ENCODE results near the gene ERFL. TPM values are rescaled to one million over a fixed set of nuclear protein-coding genes. Genes with fewer than 3 reads are reported as not detected.

The ERFL gene
- total and polyA plus RNA-seq, 2 of the 4 experiments (the other 2 are of a cell fraction), result not detected

DNA sequence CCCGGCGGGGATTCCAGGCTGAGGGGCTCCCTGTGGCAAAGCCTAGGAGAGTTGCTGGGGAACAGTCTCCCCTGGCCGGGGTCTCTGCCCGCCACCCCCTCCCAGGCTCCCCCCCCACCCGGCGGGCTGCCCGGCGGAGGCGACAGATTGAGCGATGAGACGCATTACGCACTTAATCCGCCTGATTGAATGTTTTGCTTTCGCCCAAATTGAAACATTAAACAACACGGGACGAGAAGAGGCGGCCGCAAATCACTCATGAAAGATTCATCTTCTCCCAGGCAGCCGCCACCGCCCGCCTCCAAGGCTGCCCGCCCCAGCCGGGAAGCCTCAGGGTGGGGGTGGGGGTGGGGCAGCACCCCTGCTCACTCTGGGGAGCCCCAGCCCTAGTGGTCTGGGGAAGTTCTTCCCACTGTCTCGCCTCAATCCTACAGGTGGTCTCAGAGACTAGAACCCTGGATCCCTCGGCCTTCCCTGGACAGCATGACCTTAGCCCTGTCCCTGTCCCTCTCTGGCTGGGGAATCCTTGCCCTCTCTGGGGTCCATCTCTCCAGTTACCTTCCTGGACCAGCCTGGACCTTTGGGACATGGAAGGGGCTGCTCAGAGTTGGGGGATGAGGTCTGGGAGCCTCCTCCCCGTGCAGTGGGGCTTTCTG, 7.6 kb upstream of the ERFL start (continued):
- no peak; the same call in 1 of the 2 replicates for TF ChIP-seq FOS (IDR thresholded peaks at IDR 0.05; ENCODE audit: low read depth, low read length)

DNA sequence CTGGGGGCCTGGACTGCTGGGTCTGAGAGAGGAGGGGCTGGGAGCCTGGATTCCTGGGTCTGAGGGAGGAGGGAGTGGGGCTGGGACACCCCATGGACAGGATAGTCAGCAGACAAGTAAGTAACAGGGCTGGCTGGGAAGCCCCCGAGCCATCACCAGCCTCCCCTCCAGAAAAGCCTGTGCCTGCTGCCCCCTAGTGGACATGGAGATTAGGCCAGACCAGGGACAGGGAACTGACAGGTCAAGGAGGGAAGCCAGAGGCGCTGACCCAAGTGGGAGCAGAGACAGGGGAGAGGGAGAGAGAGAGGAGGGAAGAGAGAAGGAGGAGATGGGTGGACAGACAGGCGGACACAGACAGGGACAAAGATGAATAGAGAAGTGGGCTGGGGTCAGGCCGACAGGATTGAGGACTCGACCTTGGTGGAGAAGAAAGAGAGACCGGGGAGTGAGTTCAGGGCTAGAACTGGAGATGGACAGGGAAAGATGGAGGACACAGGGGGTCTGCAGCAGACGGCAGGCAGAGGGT, 6.7 kb upstream of the ERFL start:
- Histone ChIP-seq H2AK5ac (ENCODE audit: low read depth, low read length) (peak overlapping the region; percentile 3; the same call in 1 of the 2 replicates), H3K4me1 (ENCODE audit: control insufficient read depth, insufficient read depth, low read length) (peaks cover 12% of the 10 kb centered on the region), H3K23ac (ENCODE audit: low read depth, low read length) (peak overlapping the region; percentile 59; the same call in 1 of the 2 replicates), H4K20me1 (ENCODE audit: insufficient read depth, low read length) (peaks cover 4% of the 10 kb centered on the region), H3K9me3 (ENCODE audit: control insufficient read depth, insufficient read depth, low read length) (no peaks in the 10 kb centered on the region), H3K56ac (ENCODE audit: extremely low read depth, insufficient read depth, low read length) (no peak overlapping the region), H3K4ac (ENCODE audit: low read depth, low read length) (no peak overlapping the region), H3K18ac (ENCODE audit: low read depth, low read length) (no peak overlapping the region), H2BK20ac (ENCODE audit: low read depth, low read length) (no peak overlapping the region), H3K14ac (replicated peaks; ENCODE audit: low read depth, low read length) (no peak overlapping the region), H3K27me3 (ENCODE audit: control insufficient read depth, insufficient read depth, low read length) (peaks cover 56% of the 10 kb centered on the region), H3K79me1 (ENCODE audit: low read depth in 1 of 2, low read length in 2 of 2) (no peaks in the 10 kb centered on the region), H2BK5ac (ENCODE audit: low read depth, low read length, poor library complexity, severe bottlenecking) (no peak overlapping the region), H3K36me3 (ENCODE audit: control insufficient read depth, insufficient read depth, low read length) (no peaks in the 10 kb centered on the region), H3K27ac (ENCODE audit: insufficient read depth, low read length) (no peak overlapping the region), H3K9me1 (ENCODE audit: insufficient read depth, low read length) (no peaks in the 10 kb centered on the region), H2BK120ac (ENCODE audit: low read depth, low read length) (no peak overlapping the region), H2BK15ac (ENCODE audit: low read depth, low read length) (no peak overlapping the region), H3K4me3 (ENCODE audit: insufficient read depth, low read depth, low read length) (no peak overlapping the region), H3K4me2 (ENCODE audit: low read depth, low read length) (no peak overlapping the region), H2AK9ac (replicated peaks; ENCODE audit: low read depth, low read length, poor library complexity) (peak overlapping the region; percentile 93), H4K91ac (ENCODE audit: insufficient read depth, low read depth, low read length) (no peak overlapping the region), H2AFZ (replicated peaks; ENCODE audit: low read length, poor library complexity) (peak overlapping the region; percentile 40), H3K9ac (ENCODE audit: low read depth, low read length) (no peak overlapping the region), H4K5ac (ENCODE audit: low read depth, low read length) (no peak overlapping the region), H4K8ac (ENCODE audit: low read depth in 2 of 2, low read length in 2 of 2) (no peak overlapping the region)
- intact Hi-C loops (cut with micrococcal nuclease), result loop anchor here (5.0 kb wide), 1 partner anchor 53 kb away; the partner anchor contains the start of gene ARHGEF1
- in situ Hi-C loops (cut with MboI; ENCODE audit: low sequenced_read_pairs), result no loop called here
- ATAC-seq (ENCODE audit: low read depth), result peak; percentile 69
- DNase-seq, result peak; percentile 49
- POLR2A ChIA-PET (ENCODE audit: unreplicated experiment), result no interaction called here
- 7% methylated on average over 4 of the region's 7 CpGs; no CpG with 5 or more reads in 1 of the 2 experiments for WGBS, 2 experiments (ENCODE audit: extremely low coverage in 2 of 2, insufficient read length in 1 of 2)
- CTCF ChIA-PET, result interaction anchor here (0.5 kb wide), 1 partner anchor 99 kb away, joined by 5 read pairs; no protein-coding TSS in a partner anchor
- BruUV-seq (replicated peaks), result no TSS peak
- TF ChIP-seq RAD21 (IDR thresholded peaks at IDR 0.05; ENCODE audit: low read length) (peak; percentile 65), SMC3 (IDR thresholded peaks at IDR 0.05; ENCODE audit: low read depth, low read length) (peak; percentile 49; the same call in 1 of the 2 replicates), MAZ (IDR thresholded peaks at IDR 0.05; ENCODE audit: borderline replicate concordance, low read depth, low read length) (peak; percentile 35; the same call in 1 of the 2 replicates), POLR2A (IDR thresholded peaks at IDR 0.05; ENCODE audit: low read depth, low read length) (no peak), NFE2L2 (IDR thresholded peaks at IDR 0.05; ENCODE audit: low read depth, low read length) (no peak)
- TF ChIP-seq, protein P1, sequence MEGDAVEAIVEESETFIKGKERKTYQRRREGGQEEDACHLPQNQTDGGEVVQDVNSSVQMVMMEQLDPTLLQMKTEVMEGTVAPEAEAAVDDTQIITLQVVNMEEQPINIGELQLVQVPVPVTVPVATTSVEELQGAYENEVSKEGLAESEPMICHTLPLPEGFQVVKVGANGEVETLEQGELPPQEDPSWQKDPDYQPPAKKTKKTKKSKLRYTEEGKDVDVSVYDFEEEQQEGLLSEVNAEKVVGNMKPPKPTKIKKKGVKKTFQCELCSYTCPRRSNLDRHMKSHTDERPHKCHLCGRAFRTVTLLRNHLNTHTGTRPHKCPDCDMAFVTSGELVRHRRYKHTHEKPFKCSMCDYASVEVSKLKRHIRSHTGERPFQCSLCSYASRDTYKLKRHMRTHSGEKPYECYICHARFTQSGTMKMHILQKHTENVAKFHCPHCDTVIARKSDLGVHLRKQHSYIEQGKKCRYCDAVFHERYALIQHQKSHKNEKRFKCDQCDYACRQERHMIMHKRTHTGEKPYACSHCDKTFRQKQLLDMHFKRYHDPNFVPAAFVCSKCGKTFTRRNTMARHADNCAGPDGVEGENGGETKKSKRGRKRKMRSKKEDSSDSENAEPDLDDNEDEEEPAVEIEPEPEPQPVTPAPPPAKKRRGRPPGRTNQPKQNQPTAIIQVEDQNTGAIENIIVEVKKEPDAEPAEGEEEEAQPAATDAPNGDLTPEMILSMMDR (conservative IDR thresholded peaks at IDR 0.05; ENCODE audit: low read depth, low read length), result peak; percentile 84
- dilution Hi-C loops (cut with HindIII; ENCODE audit: low sequenced_read_pairs, unreplicated experiment), result no loop called here

Measured in IMR-90 (cell line).